Memory B cell (primary cell): ENCODE results near the gene LBHD2.

Experiments used
- ATAC-seq: fragments of 150-1000 bp; cut with Tn5 transposase; 2 replicates; pipeline ENCODE4 v1.10.0; 2021; ENCODE audit warnings: low read depth, mild to moderate bottlenecking, moderate library complexity
- DNase-seq, 2 donors: peaks; one replicate each; pipeline ENCODE4 v3.0.0; 2022; ENCODE audit warnings: low spot score in 2 of 2
- H3K27ac Mint-ChIP-seq: one replicate; pipeline ENCODE4 v1.8.0; 2022; ENCODE audit warnings: mild to moderate bottlenecking, moderate library complexity, mixed read lengths
- H3K27me3 Mint-ChIP-seq: one replicate; pipeline ENCODE4 v1.8.0; 2022; ENCODE audit warnings: mixed read lengths
- H3K36me3 Mint-ChIP-seq: one replicate; pipeline ENCODE4 v1.8.0; 2022; ENCODE audit warnings: mild to moderate bottlenecking, mixed read lengths
- H3K4me1 Mint-ChIP-seq: one replicate; pipeline ENCODE4 v1.8.0; 2022; ENCODE audit warnings: mixed read lengths
- H3K4me3 Mint-ChIP-seq: one replicate; pipeline ENCODE4 v1.8.0; 2022; ENCODE audit warnings: mild to moderate bottlenecking, moderate library complexity, mixed read lengths
- H3K9me3 Mint-ChIP-seq: one replicate; pipeline ENCODE4 v1.8.0; 2022; ENCODE audit warnings: mixed read lengths

The LBHD2 gene

DNA sequence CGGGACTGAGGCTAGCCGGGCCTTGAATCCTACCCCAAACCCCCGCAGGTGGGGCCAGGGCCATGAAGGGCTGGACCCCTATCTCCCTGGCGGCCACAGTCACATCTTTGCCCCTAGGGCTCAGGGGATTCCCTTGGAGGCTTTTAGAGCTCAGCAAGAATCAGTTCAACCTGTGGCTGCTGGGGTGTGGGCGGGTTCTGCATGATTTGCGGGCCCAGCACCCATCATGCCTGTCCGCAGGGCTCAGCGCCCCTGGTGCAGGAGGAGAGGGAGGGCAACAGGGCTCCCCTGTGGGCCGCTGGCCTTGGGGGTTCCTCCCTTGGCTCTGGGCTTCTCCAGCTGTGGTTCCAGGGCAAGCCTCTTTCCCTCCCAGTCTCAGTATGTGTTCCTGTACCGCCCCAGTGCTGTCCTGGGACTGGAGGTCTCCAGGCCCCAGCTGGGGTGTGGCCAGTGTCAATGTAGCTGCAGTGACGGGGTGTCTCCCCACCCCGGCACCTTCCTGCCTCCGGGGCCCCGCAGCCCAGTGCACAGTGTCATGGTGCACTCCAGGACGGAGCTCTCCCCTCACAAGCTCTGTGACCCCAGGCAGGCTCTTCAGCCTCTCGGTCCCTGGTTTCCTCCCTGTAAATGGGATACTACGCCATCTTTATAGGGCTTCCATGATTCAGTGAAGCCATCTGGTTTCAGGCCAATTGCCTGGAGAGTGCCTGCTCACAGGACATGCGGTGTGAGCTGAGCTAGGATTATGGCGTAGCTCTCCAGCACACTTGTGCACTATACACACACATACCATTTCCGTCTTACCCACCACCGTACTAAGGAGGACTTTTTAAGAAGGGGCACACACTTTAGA lies 9.9 kb upstream of the LBHD2 start:
- H3K4me1 Mint-ChIP-seq = peaks cover 3% of the 10 kb centered on the region
- DNase-seq = no peak
- peaks cover 2% of the 10 kb centered on the region for H3K27me3 Mint-ChIP-seq
- ATAC-seq = no peak
- no peaks in the 10 kb centered on the region for H3K9me3 Mint-ChIP-seq
- H3K36me3 Mint-ChIP-seq = no peaks in the 10 kb centered on the region
- no peak overlapping the region for H3K4me3 Mint-ChIP-seq
- H3K27ac Mint-ChIP-seq = no peak overlapping the region

DNA sequence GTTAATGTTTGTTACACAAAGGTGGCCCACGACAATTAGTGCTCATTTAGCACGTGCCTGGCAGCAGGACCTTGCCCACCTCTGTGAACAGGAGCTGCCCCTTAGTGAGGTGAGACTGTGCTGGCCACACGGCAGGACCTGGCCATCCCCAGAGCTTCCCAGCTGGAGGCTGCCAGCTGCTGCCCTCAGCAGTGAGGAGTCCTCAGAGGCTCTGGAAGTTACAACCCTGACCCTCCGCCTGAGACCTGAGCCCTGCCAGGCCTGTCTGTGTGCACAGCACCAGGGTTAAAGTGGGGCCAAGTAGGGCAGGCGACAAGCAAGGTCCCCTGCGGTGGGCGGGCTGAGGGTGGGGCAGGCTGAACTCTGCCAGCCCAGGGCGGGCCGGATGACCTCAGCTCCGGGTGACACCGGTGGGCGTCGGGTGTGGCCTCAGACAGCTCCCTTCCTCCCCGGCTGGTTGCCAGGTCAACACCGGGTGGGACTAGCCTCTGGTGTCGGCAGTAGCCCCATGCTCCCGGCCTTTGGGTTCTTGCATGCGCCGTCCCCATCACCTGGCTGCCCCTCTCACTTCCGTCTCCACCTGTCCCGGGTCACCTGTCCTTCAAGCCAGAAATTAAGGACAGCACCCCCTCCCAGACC lies 9.2 kb upstream of the LBHD2 start:
- H3K36me3 Mint-ChIP-seq = no peaks in the 10 kb centered on the region
- H3K4me1 Mint-ChIP-seq = peaks cover 3% of the 10 kb centered on the region
- H3K27me3 Mint-ChIP-seq = no peaks in the 10 kb centered on the region
- ATAC-seq = peak; percentile 19
- H3K9me3 Mint-ChIP-seq = no peaks in the 10 kb centered on the region
- H3K27ac Mint-ChIP-seq = no peak overlapping the region
- peak overlapping the region; percentile 59 for H3K4me3 Mint-ChIP-seq
- no peak for DNase-seq

DNA sequence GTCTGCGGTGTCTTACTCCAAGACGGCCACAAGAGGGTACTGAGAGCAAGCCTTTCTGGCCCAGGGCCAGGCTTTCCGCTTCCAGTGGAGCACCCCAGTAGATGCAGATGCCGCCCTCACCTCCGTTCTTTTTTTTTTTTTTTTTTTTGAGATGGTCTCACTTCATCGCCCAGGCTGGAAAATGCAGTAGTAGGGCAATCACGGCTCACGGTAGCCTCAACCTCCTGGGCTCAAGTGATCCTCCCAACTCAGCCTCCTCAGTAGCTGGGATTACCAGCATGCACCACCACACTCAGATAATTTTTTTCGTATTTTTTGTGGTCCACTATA lies 5.6 kb upstream of the LBHD2 start:
- Mint-ChIP-seq H3K4me1 (peaks cover 3% of the 10 kb centered on the region), H3K36me3 (no peaks in the 10 kb centered on the region), H3K9me3 (no peaks in the 10 kb centered on the region), H3K4me3 (no peak overlapping the region), H3K27me3 (no peaks in the 10 kb centered on the region), H3K27ac (no peak overlapping the region)
- peak; percentile 61 to 70 for DNase-seq
- peak; percentile 78 for ATAC-seq

DNA sequence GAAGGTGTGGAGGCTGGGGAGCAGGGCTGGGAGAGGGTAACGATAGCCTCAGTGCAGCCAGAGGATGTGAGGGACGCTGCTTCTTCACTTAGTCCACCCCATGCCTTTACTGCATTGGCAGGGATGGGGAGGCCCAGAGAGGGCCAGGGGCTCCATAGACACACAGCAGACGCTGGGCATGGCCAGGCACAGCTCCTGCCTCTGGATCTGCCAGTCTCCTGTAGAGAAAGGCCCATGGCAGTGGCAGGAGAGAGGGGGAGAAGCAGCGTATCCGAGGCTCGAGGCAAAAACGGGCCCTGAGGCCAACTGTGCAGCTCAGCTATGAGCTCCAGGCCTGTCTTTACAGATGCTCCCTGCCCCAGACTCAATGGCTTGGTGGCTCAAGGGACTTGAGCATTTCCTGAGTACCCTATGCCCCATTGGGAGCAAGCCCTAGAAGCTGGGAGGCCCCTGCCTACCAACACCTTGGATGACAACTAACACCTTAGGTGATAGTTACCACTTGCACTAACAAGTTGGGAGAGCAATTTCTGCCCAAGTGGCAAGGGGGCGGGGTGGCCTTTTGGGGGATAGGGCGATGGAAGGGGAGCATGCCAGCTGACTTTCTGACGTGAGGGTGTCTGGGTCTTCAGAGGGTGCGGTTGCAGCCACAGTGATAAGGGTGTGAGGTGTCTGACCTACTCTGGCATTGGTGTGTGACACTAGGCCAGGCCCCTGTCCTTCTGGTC lies 5.0 kb upstream of the LBHD2 start:
- peaks cover 3% of the 10 kb centered on the region for H3K4me1 Mint-ChIP-seq
- no peaks in the 10 kb centered on the region for H3K9me3 Mint-ChIP-seq
- no peaks in the 10 kb centered on the region for H3K36me3 Mint-ChIP-seq
- ATAC-seq (no peak), DNase-seq (peak in 1 of 2 donors; percentile 13)
- no peak overlapping the region for H3K27ac Mint-ChIP-seq
- H3K4me3 Mint-ChIP-seq = no peak overlapping the region
- H3K27me3 Mint-ChIP-seq = no peaks in the 10 kb centered on the region

DNA sequence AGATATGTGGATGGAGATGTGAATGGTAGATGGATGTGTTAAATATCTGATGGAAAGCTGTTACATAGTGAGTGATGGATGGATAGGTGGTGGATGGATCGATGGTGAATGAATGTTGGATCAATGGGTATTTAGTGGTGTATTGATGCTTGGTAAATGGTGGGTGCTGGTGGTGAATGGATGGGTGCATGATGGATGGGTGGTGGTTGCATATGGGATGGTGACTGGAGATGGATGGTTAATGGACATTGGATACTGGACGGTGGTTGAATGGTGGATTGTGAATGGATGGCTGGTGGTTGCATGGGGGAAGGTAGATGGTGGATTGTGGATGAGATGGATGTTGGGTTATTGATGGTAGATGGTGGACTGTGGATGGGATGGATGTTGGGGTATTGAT lies 2.1 kb upstream of the LBHD2 start:
- ATAC-seq (no peak), DNase-seq (no peak)
- no peaks in the 10 kb centered on the region for H3K4me1 Mint-ChIP-seq
- peaks cover 6% of the 10 kb centered on the region for H3K27me3 Mint-ChIP-seq
- H3K4me3 Mint-ChIP-seq = no peak overlapping the region
- no peaks in the 10 kb centered on the region for H3K36me3 Mint-ChIP-seq
- no peaks in the 10 kb centered on the region for H3K9me3 Mint-ChIP-seq
- no peak overlapping the region for H3K27ac Mint-ChIP-seq

DNA sequence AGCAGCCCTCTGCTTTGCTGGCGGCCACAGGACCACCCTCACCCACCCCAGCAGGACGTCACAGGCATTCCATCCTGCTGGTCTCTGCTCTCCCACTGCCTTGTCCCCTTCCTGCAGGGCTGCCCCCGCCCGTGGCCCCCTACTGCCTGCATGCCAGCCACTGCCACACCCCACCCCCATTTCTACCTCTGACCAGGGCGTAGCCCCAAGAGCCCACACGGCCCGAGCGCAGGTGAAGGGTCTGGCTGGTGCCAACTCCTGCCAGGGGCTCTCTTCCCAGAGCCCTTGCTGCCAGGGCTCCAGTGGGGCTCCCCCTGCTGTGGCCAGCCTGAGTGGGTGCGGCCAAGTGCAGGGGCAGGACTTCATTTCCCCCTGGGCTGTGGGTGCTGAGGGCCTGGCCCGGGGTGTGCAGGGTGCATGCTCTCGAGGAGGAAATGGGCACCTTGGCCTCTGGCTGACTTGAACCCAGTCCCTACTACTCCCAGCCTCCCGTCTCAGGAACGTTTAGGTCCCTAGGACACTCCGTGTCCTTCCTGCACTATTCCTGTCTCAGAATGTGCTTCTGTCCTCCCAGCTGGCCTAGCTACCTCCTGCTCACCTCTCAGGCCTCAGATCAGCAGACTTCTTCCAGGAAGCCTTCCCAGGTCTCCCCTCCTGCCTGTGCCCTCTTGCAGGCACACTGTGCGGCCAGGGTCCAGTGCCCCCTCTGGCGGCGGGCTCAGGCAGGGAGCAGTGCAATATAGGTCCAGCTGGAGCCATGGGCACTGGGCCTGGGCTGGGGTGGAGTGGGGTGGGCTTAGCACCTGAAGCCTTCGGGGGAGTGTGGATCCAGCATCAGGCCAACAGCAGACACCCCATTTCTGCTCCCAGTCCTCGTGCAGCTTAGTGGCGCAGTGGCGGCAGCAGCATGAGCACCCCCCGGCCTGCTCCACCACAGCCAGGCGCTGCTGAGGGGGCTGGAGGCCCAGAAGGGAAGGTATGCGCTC lies 1.4 kb downstream of the LBHD2 start:
- DNase-seq (no peak), ATAC-seq (no peak)
- Mint-ChIP-seq H3K4me1 (no peaks in the 10 kb centered on the region), H3K36me3 (no peaks in the 10 kb centered on the region), H3K9me3 (no peaks in the 10 kb centered on the region), H3K27ac (no peak overlapping the region), H3K27me3 (peaks cover 9% of the 10 kb centered on the region), H3K4me3 (no peak overlapping the region)

DNA sequence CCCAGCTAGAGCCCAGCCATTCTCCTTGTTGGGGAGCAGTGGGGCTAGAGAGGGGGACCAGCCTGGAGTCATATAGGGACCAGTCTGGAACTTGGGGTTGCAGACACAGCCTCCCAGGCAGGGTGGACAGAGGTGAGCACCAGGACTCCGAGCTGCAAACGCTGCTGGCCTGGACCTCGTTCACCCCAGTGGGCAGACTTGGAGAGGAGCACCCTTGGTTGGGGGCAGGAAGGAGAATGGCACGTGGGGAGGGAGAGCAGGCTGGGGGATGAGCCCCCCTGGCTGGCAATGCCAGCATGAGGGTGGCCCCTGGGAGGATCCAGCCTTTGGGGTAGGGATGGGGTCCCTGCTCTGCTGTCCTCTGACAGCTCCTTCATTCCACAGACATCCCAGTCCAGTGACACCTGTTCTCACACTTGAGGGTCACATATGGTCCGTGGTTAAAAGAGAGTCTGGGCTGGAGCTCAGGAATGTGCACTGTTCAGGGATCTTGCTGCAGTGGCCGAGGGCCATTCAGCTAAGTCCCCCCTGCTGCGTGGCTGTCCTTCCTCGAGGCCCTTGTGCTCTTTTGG lies 2.8 kb downstream of the LBHD2 start:
- no peak for DNase-seq
- no peak for ATAC-seq
- no peaks in the 10 kb centered on the region for H3K36me3 Mint-ChIP-seq
- peaks cover 3% of the 10 kb centered on the region for H3K4me1 Mint-ChIP-seq
- peaks cover 9% of the 10 kb centered on the region for H3K27me3 Mint-ChIP-seq
- no peak overlapping the region for H3K27ac Mint-ChIP-seq
- no peaks in the 10 kb centered on the region for H3K9me3 Mint-ChIP-seq
- no peak overlapping the region for H3K4me3 Mint-ChIP-seq

DNA sequence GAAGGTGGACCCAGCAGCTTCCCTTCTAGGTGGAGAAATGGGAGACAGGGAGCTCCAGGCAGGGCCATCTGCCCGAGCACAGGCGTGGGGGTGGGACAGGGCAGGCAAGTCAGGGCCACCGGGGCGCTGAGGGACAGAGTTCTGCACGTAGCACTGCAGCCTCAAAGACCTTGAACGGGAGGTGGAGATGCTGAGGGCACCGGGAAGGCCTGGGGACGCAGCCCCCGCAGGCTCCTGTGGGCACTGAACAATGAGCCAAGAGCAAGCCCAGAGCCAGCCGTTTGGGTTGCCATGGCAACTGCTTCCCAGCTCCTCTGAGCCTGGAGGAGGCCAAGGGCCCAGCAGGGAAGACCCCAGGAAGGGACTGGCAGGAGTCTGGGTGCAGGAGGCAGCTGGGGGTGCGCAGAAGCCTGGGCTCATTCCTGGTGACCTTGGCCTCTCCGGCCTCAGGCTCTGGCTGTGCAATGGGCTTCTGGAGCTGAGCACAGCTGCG lies 3.4 kb downstream of the LBHD2 start:
- ATAC-seq = no peak
- Mint-ChIP-seq H3K9me3 (no peaks in the 10 kb centered on the region), H3K36me3 (no peaks in the 10 kb centered on the region), H3K27ac (no peak overlapping the region), H3K4me1 (peaks cover 3% of the 10 kb centered on the region), H3K4me3 (no peak overlapping the region), H3K27me3 (peaks cover 9% of the 10 kb centered on the region)
- no peak for DNase-seq

DNA sequence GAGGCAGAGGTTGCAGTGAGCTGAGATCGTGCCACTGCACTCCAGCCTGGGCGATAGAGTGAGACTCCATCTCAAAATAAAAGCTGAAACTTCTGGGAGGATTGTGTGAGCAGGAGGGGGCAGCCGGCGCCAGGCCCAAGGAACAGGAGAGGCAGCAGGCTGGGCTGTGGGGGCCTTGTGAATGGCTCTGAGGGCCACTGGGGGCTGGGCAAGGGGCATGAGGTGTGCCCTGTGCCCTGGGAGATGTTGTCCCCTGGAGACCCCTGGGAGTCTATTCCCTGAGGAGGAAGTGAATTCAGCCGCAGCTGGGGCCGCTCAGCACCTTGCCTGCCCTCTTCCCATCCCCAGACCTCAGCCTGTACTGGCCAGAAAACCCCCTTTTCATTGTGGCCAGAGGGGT lies 4.9 kb downstream of the LBHD2 start:
- no peak overlapping the region for H3K4me3 Mint-ChIP-seq
- no peak for DNase-seq
- no peaks in the 10 kb centered on the region for H3K36me3 Mint-ChIP-seq
- H3K27me3 Mint-ChIP-seq = peaks cover 9% of the 10 kb centered on the region
- no peak overlapping the region for H3K27ac Mint-ChIP-seq
- no peaks in the 10 kb centered on the region for H3K9me3 Mint-ChIP-seq
- peaks cover 3% of the 10 kb centered on the region for H3K4me1 Mint-ChIP-seq
- no peak for ATAC-seq

DNA sequence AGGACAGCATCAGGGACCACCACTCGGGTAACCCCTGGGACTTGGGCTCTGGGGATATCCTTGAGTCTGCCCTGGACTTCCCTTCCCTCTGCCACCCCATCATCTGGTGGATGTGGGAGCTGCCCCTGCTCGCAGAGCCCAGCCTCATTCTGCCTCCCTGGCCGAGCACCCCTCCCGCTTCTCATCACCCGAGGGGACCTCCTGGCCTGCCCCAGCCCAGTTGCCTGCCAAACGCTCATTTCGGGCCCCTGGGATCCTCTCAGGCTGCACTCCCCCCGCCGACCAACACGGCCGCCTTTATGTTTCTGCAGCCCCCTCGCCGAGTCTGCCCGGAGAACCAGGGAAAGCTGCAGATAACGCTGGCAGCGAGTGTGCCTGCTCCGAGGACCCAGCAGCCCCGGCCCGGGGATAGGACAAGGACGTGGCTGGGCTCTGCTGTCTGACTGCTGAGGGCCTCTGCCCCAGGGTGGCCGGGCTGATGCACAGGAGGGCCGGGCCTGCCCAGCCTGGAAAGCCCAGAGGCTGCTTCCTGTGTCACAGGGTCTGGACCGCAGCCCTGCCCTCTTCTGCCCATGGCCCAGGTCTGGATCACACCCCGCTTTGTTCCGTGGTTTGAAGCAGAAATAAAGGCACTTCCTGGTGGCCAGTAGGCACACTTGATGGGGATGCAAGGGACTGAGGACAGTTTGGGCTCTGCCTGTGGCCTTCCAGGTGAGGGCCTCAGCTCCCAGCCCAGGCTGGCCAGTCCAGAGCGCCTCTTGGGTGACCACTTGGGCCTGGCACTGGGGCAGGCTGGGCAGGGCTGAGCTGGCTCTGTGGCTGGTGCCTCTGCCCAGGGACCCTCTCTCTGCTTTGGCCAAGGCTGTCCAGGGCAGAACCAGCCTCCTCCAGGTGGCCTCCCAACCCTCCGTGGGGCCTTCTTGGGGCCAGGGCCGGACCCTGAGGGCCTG lies 5.7 kb downstream of the LBHD2 start:
- DNase-seq = no peak
- H3K4me1 Mint-ChIP-seq = peaks cover 3% of the 10 kb centered on the region
- no peak overlapping the region for H3K4me3 Mint-ChIP-seq
- no peak overlapping the region for H3K27ac Mint-ChIP-seq
- no peak for ATAC-seq
- H3K9me3 Mint-ChIP-seq = no peaks in the 10 kb centered on the region
- H3K36me3 Mint-ChIP-seq = no peaks in the 10 kb centered on the region
- peaks cover 8% of the 10 kb centered on the region for H3K27me3 Mint-ChIP-seq

DNA sequence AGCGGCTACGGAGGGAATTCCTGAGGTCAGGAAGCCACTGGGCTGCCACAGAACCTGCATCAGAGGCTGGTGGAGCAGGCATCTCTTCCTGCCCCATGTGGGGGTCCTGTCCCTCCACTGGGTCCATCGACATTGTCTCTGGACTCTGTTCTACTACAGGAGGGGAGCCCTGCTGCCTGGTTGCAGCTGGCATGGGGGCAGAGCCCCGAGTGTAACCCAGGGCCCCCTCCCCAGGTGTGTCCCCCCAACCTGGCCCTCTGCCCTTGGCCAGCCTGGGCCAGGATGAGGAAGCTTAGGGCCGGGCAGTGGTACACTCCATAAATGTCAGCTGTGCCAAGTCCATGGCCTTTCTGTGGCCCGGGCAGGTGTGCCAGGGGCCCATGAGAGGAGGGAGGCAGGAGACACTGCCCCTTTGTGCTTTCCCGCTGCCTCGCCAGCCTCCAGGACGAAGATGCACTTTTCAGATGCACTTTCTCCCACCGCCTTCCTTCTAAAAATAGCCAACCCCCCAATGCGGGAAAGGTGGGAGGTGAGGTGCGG lies 6.5 kb downstream of the LBHD2 start:
- Mint-ChIP-seq H3K9me3 (no peaks in the 10 kb centered on the region), H3K4me3 (peak overlapping the region; percentile 70), H3K27me3 (peaks cover 7% of the 10 kb centered on the region), H3K36me3 (no peaks in the 10 kb centered on the region), H3K4me1 (peaks cover 3% of the 10 kb centered on the region), H3K27ac (no peak overlapping the region)
- ATAC-seq (no peak), DNase-seq (no peak)
